Measurements from ENCODE around the gene SLC7A6.

- TF ChIP-seq CTCF (IDR thresholded peaks at IDR 0.05), result no peak
- no peak for TF ChIP-seq ZFP36 (IDR thresholded peaks at IDR 0.05; ENCODE audit: borderline replicate concordance, partially characterized antibody)
- TF ChIP-seq JUNB (IDR thresholded peaks at IDR 0.05), result no peak
- no peak for TF ChIP-seq ZNF302 (CRISPR knock-in tag; IDR thresholded peaks at IDR 0.05)
- no peak for TF ChIP-seq MAFK (IDR thresholded peaks at IDR 0.05; ENCODE audit: partially characterized antibody)
- no peak for TF ChIP-seq REST (IDR thresholded peaks at IDR 0.05)
- TF ChIP-seq EP300 (IDR thresholded peaks at IDR 0.05), result no peak
- no peak for TF ChIP-seq POLR2A (IDR thresholded peaks at IDR 0.05; ENCODE audit: low read length)
- no peak for TF ChIP-seq PHF8 (IDR thresholded peaks at IDR 0.05; ENCODE audit: borderline replicate concordance, low read depth)
- TF ChIP-seq PBX3 (IDR thresholded peaks at IDR 0.05), result no peak
These were observed 41.3 kb upstream of the SLC7A6 start for GRCh38 chr16:68223072-68223471.
